NCI-H82 treated with DMSO at 0.1 percent for 48 hours (cell line): ENCODE results near the gene ADAMTS16.

Experiments
- DNase-seq: peaks from one replicate; lab custom pipeline; 2025; ENCODE audit not compliant: unreplicated experiment; lab: John Stamatoyannopoulos, UW

Gene ADAMTS16

DNA sequence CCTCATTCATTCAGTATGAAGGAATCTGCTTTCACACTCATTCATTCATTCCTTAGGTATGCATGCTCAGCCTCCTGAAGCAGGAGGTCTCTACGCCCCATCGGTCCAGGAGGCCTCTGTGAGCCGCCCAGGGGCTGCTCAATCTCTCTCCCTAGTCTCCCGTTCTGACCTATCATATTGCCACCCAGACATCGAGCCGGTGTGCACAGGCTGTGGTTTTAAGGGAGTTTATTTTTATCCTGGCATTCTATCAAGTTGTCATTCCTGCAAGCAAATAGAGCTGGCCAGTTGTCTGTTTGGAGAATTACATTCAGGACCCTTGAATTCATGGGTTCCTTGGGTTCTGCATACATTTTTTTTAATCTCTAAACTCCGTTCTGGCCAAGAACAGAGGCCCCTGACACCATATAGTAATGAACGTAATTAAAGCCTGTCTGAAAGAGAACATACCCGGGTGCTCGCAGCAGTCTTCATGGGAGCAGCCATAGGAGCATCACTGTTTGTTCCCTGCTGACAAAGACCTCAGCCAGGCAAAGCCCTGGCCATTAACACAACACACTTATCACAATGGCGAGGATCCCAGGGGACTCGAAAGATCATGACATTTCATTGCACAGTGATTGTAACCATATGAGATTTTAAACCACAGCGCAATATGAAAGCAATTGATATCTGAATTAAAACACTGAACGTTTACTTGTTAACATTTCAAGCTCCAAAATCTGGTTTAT lies 80.9 kb downstream of the ADAMTS16 start:
- no peak for DNase-seq

DNA sequence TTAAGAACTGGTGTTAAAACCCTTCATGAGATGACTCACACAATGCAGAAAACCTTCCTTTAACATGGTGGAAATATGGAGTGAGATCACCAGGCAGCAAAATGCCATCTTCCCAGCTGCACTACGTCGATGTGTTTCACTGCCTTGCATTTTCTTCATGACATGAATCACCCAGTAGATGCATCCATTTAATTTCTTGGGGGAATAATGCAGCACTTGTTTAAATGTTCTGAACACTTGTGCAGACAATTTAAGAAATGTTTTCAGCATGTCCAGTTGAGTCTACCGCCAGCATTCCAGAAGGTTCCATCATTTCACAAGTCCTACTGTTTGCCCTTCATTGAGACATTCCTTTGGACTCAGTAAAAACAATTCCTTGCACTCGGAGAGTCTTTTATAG lies 81.6 kb downstream of the ADAMTS16 start:
- no peak for DNase-seq

DNA sequence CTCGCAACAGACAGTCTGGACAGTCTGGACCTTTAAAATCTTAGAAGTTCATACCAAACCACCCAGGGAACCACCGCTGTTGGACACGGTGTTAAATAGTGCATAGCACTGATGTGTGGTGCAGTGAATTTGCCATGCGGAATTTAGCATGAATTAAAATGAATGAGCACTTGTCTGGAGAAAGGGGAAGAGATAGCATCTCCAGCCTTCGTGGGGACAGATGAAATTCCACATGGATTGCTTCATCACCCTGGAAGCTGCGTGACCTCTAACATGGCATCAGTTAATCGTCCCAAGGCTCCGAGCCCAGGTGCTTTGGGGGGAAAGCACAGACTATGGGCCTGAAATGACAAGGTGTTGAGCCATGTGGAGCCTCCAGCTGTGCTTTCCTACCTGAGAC lies 91.4 kb downstream of the ADAMTS16 start:
- no peak for DNase-seq

DNA sequence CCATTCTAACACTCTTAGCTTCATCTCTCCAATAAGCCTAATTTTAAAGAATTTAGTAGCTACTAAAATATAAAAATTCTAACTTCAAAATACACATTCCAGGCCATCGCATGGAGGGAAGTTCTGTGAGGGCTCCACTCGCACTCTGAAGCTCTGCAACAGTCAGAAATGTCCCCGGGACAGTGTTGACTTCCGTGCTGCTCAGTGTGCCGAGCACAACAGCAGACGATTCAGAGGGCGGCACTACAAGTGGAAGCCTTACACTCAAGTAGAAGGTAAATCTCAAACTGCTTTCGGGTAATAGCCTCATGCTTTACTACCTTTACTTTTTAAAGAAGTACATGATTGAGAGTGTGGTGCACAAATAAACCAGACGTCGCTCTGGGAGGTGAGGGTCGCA lies 94.8 kb downstream of the ADAMTS16 start:
- DNase-seq = no peak

DNA sequence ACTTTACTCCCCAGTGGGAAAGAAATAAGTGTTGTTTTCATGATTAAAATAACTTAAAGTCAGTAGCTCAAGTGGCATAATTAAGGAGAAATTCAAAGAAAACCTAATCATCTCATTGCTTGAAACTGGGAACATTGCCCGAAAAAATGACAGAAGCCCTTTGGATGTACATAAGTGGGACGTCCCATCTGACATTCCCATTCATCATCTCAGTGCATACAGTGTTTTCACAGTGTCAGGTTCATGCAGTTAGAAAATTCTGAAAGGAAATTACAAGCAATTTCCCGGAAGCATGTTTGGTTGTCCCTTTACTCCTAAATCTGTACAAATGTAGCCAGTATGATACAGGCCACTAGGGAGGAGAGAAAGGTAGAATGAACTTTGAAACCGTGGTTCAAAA lies 95.6 kb downstream of the ADAMTS16 start:
- DNase-seq = no peak

DNA sequence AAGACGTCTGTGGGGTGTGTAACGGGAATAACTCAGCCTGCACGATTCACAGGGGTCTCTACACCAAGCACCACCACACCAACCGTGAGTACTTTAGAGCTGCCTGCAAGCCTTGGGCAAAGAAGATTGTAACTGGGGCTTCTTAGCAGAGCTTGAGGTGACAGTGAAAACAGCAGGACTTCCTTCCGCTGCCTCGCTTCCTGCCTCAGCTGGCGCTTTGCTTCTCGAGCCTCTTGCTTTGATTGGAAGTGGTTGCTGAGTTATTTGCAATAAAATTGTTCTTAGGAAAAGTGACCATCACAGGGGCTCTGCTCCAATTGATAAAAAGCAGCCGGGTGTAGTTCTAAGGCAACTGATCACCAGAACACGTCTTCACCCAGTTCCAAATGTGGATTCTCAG lies 99.1 kb downstream of the ADAMTS16 start:
- DNase-seq = no peak

DNA sequence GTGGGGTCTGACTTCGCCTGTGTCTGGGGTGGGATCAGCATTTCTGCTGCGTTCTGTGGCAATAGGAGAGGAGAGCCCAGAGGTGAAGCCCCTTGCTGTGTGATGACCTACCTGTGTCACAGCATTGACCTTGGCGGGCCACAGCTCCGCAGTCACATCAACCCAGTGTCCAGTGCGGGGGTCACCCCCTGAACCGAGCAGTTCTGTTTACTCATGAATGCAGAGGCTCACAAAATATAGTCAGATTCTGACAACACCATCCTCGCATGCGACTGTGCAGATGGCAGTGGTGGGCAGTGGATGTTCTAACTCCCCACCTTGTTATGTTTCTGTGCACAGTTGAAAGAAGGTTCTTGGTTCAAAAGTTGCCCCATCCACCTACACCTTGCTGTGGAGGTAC lies 100.1 kb downstream of the ADAMTS16 start:
- DNase-seq = no peak

DNA sequence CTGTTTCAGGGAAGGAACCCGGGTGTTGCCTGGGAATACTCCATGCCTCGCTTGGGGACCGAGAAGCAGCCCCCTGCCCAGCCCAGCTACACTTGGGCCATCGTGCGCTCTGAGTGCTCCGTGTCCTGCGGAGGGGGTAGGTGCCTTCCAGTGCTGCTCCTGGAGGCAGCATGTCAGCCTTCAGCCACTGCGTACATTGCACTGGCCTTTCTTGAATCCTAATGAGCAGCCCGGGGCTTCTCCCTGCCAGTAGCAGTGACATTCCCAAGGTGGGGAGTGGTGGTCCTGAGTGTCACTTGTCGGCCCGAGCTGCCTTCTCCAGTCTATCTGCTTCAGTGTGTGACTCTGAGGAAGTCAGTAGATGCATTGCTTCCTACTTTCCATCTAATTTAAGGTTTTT lies 101.9 kb downstream of the ADAMTS16 start:
- no peak for DNase-seq

DNA sequence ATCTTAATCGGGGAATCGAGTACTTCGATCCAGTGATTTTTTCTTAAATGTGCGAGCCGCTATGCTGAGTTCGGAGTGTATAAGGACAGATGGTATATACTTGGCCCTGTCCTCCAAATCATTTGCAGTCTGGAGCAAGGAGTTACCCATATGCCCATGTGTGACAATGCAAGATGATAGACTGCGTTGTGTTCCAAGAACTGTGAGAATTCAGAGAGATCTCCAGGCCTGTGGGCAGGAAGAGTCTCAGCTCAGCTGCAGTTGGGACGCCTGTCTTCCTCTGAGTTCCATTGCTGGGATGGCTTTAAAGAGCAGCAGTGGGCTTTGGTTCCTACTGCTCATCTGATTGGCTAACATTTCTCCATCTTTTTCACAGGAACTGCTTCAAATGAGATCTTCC lies 106.6 kb downstream of the ADAMTS16 start:
- DNase-seq = no peak

DNA sequence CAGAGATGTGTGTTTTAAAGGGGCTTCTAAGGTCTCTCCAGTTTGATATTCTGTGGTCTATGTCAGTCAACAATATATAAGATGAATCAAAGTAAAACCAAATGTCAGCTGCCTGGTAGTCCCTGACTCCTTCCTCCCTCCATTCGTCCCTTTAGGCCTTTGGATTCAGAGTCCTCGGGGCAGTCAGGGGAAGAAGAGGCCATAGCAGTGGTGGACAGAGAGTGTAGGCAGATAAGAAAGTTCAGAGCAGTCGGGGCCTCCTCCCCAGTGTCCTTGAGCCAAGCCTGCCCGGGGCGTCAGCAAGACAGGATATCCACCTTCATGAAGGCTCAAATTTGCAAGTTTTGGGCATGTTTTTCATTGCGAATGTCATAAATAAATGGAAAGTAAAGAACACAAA lies 110.6 kb downstream of the ADAMTS16 start:
- DNase-seq = no peak

DNA sequence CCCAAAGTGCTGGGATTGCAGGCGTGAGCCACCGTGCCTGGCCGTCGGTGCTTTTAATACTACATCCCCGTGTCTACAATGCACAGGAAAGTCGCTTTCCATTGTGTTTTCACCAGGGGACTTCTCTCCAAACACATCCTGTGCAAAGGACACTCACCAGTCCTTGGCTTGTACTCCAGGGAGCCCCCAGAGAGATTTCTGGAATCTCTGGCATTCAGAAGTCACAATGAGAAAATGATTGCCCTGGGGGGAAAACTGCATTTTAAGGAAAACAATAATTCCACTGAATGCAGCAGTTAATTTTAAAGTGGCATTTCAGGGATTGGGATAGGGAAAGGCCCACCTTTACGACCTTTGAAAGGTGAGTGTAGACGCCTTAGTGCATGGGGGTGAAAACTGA lies 112.0 kb downstream of the ADAMTS16 start:
- no peak for DNase-seq

DNA sequence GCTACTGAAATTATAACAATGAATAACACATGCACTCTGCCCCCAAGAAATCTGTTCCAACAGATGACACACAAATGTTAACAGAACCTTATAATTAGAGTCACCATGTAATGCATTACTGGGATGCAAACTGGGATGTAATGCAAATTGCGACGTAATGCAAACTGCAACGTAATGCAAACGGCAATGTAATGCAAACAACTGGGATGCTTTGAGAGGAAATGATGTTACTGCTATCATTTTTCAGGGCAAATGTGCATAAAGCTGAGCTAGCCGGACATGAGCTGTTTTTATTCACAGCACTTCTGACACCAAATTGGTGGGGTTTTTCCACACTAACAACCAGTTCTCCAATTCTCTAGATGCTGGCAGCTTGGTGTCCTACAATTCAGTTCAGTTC lies 117.2 kb downstream of the ADAMTS16 start:
- DNase-seq = no peak

DNA sequence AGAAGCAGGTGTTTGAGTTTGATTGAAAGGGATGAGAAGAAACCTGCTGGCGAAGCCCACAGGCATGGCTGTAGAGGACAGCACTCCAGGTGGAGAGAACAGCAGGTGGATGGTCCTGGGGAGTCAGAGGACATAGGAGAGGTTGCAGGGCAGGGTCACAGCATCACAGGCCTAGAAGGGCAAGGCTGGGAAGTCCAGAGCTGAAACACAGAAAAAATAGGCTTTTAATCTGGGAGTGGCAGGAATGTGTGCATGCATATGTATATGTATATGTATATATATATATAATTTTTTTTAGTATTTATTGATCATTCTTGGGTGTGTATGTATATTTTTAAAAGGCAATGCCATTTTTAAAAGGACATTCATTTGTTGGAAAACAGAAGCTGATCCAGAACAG lies 118.4 kb downstream of the ADAMTS16 start:
- DNase-seq = no peak

DNA sequence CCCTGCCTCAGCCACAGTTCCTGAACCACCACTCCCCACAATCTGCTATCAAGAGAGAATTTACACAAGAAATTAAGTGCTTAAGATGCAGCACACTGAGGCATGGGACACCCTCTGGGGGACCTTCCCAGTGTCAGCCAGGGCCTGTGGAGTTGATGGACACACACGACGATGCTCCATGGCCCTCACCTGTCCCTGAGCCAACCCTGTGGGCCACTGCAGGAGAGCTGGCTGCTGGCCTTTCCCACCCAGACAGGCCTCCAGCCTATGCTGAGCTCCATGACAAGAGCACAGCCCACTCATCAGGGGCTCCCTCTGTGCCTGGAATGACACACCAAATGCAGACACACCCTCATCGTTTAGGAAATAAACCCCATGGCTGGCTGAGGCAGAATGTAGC lies 124.6 kb downstream of the ADAMTS16 start:
- DNase-seq = no peak

DNA sequence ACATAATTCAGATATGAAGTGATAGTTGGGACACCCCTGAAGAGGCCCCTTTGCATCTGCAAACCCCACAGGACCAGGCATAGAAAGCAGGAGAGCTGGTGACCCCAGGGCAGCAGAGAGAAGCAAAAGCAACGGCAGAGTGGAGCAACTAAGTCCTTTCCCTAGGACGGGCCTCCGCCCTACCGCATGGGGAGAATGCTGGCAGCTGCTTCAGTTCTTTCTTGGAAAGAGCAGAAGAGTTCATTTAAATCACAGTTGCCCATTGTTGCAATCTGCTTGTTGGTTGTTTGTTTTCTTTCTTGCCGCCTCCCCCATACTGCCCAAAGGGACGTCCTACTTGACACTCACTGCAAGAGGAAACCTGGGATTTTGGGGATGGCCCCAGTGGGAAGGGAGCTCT lies 126.2 kb downstream of the ADAMTS16 start:
- no peak for DNase-seq

DNA sequence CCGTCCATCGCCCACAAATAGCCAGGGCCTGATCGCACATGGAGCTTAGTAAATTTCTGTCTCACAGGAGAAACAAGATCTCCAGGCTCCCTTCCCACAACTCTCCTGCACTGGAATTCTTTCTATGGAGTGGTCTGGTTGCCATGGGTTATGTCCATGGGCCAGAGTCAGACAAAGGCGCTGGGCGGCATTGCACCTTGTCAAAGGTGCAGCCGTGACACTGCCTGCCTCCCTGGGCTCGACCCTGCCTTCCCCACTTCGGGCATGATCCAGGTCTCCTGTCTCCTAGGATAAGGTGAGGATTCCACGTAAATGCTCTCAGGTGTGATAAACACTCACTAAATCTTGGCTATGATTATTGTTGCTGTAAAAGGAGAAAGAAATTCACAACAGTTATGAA lies 130.0 kb downstream of the ADAMTS16 start:
- DNase-seq = no peak

DNA sequence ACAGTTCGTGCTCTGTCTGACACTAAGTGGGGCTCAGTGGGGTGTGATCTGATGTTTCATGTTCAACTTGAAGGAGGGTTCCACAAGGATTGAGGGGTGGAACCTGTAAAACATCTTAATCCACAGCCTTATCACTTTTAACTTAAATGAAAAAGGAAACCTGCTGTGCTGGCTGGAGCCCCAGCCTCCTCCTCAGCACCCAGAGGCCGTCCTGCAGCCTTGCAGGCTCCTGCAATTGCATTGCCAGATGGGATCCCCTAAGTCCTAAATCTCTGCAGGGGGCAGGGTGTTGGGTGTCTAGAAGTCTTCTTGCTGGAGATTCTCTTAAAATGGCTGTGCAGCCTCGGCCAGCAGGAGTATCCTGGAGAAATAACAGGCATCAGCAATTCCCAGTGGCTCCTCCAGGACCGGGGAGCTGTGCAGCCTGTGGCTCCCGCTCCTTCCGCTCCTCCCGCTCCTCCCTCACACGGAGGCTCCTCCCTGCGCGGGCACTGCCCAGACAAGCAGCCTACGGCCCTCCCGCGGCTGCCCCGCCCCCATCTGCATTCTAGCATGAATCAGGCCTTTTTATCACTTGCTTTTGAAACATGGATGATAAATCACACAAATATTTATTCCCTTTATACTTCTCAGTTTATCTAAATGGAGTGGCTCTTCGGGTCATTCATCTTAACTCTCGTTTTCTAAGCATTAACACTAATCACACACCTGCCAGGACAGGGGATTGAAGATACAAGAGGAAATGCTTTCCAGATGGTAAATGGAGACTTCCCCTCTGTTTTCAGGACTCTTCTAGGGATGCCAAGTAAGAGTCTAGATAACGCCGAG lies 131.0 kb downstream of the ADAMTS16 start:
- DNase-seq = no peak

DNA sequence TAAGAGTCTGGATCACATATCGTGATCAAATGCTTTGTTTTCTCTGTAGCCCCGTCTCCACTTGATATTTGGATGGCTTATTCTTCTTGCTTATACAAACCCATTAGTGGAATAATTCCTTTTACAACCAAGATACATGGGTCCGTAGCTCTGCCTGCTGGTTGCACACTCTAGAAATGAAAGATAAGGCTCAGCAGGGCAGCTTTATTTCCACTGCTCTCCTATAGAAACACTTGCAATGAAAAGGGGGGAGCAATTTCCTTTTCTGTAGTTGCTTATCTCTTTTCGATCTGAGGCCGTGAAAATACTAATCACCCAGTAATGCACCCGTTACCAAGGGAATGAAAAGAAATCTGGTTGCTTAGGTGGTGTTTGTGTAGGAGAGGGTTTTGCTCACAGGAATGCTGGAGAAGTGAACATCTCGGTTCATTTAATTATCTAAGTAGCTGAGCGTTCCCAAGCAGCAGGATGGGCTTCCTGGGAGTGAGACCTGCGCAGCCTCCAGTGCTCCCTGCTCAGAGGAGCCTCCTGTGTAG lies 131.7 kb downstream of the ADAMTS16 start:
- DNase-seq = no peak

DNA sequence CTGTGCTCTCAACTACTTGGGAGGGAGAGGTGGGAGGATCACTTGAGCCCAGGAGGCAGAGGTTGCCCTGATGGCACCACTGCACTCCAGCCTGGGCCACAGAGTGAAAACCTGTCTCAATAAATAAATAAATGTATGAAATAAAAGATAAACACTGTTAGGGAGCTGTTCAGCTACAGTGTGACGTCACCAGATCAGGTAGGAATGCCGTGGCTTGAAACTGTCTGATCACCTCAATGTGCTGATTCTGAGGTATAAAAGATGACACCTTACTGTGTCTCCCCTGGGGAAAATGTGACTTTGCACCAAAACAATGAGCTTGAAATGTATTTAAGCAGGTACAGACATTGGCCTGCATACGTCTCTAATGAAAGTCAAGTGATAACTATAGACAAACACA lies 133.3 kb downstream of the ADAMTS16 start:
- no peak for DNase-seq

DNA sequence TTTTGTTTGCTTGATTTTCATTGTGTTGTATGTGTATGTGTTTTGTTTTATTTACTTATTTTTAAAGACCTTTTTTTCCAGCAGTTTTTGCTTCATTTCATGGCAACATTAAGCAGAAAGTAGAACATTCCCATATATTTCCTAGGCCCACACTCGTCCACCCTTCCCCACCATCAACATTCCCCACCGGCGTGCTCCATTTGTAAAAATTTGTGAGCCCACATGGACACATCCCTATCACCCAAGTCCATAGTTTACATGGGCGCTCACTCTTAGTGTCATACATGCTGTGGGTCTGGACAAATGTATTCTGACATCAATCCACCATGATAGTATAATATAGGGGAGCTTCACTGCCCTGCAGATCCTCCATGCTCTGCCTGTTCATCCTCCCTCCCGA lies 133.8 kb downstream of the ADAMTS16 start:
- no peak for DNase-seq

DNA sequence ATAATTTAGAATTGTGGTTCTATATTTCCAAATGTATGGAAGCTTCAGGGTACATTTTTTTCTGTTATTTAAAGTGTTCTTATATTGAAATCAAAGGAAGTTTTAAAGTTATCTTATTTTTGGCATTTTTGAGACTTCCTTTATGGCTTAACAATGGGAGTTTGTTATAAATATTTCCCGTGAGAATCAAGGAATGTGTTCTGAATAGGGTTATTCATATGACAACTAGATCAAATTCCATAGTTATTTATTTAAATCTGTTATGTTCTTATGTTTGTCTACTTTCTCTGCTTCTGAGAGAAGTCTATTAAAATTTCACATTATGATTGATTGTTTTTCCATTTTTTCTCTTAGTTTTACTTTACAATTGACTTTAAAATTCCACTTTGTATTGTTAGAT lies 135.1 kb downstream of the ADAMTS16 start:
- no peak for DNase-seq

DNA sequence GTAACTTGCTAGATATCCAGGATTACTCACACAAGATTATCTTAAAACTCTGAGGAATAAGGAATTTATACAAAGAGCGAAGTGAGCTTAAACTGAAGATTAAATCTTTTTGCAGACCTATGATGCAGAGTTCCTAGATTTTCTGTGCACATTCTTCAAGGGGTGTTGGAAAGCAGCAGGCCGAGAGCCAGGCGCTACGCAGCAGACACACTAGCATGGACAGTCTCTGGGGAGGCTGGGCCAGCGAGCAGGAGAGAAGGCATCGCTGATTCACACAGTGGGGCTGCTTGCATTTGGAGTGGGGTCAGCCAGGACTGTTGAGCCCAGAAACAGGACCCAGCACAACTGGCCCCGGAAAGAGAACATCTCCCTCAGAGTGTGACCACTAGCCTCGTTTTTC lies 136.3 kb downstream of the ADAMTS16 start:
- DNase-seq = no peak
